Body of pancreas (tissue), 4 donors: Measurements from ENCODE around the gene MLXIP.

Source experiments
- CTCF ChIP-seq, 7 experiments: fragments of 450-650 bp in 4 of 7; fragments of 200-600 bp in 3 of 7; sonication (generic) in 3 of 7; IDR thresholded peaks; one replicate each; pipeline ENCODE4 v1.5.1; 2016 to 2019; ENCODE audit warnings: antibody characterized with exemption in 7 of 7
- POLR2A ChIP-seq, 3 donors: fragments of 450-650 bp; IDR thresholded peaks; one replicate each; pipeline ENCODE4 v1.6.1; 2016; ENCODE audit warnings: antibody characterized with exemption in 3 of 3, mild to moderate bottlenecking in 2 of 3

GRCh38 chr12:122062832-122063693, 15.5 kb upstream of the MLXIP start:
- TF ChIP-seq POLR2A (IDR thresholded peaks at IDR 0.05): peak in 2 of 3 donors; percentile 34 to 45
- no peak for TF ChIP-seq CTCF (IDR thresholded peaks at IDR 0.05)
